NCI-H1417 (cell line): ENCODE results near the gene NFE2L2.
"Not testable (repeated sequence)": the region's sequence is repeated elsewhere in the genome, so short reads cannot be mapped to it uniquely, and the experiment has no call there.

Experiments used
- DNase-seq, 3 experiments: peaks; one replicate each; lab custom pipeline; 2025; lab: John Stamatoyannopoulos, UW

Gene NFE2L2

DNA sequence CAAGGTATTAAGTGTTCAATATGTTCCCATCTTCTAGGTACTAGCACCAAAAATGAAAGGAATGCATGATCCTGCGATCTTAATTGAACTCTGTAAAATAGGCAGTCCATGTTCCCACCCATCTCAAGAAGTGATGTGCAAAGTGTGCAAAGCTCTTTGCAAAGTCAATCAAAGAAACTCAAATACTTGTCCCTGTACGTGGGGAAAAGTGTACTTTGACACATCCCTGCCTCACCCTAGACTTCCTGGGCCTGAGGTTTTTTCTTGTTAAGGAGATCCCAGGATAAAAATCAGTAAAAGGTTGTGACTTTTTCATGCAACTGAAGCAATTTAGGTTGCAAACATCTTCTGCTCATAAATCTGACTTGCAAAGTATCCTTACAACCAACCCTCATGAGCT is 26.6 kb downstream of the NFE2L2 start:
- no peak for DNase-seq

DNA sequence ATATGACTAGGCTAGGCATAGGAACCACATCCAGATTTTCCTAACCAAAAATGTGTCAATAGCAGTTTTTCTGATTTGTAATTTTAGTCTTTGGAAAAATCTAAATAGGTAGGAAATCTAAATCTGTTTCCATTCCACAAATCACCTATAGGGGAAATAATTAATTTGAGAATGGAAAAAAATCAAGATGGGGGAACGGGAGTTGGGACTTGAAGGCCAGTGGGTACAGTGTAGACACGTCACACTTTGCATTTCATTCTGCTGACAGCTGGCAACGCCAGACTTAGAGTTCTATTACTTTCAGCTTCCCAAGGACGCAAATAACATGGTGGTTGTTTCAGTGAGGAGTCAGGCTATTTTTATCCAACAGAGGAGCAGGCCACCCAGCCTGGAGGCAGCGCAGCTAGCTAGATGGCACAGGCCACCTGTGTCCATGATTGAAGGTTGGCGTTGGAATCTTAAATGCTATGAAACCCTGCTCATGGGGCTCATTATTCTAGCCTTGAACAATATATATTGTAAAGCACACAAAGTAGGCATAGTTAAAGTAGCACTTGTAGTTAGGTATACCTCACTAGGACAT is 28.6 kb downstream of the NFE2L2 start:
- DNase-seq = no peak

DNA sequence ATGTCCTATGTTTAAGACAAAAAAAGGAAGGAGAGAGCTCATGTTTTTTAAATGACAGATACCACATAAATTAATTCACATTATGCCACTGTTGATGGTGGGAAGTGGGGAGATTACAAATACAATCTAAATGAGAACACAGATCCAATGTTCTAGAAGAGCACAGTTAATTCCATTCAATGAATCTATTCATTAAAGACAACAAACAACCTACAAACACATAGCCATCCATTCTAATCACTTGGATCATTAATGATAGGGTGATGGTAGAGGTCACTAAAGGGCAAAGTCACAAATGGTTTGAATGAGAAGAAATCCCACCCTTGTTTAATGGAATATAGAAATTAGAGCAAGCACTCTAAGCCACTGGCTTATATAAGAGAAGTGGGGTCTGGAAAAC is 30.3 kb downstream of the NFE2L2 start:
- no peak for DNase-seq

DNA sequence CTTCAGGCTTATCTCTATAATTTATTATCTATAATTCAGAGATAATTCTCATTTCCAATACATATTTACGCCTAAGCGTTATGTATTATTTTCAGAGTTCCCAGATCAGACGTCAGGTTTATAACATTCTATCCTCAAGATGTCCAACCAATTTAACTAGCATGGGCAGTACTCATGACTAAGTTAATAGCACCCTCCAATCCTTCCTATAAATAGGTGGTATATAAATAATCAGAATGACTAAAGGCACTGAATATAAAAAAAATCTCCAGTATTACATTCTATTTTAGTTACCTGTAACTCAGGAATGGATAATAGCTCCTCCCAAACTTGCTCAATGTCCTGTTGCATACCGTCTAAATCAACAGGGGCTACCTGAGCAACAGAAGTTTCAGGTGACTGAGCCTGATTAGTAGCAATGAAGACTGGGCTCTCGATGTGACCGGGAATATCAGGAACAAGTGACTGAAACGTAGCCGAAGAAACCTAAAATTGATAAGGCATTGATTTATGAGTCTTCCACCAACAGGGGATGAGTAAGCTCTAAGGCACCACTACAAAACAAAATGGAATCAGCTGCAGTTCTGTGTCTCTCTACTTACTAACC is 32.3 kb downstream of the NFE2L2 start:
- DNase-seq = no peak

DNA sequence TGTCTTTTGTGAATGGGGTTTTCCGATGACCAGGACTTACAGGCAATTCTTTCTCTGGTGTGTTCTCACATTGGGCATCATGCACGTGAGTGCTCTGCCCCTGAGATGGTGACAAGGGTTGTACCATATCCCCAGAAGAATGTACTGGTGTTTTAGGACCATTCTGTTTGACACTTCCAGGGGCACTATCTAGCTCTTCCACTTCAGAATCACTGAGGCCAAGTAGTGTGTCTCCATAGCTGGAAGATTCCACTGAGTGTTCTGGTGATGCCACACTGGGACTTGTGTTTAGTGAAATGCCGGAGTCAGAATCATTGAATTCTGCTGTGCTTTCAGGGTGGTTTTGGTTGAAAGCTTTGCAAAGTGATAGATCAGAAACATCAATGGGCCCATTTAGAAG is 33.3 kb downstream of the NFE2L2 start:
- no peak for DNase-seq

DNA sequence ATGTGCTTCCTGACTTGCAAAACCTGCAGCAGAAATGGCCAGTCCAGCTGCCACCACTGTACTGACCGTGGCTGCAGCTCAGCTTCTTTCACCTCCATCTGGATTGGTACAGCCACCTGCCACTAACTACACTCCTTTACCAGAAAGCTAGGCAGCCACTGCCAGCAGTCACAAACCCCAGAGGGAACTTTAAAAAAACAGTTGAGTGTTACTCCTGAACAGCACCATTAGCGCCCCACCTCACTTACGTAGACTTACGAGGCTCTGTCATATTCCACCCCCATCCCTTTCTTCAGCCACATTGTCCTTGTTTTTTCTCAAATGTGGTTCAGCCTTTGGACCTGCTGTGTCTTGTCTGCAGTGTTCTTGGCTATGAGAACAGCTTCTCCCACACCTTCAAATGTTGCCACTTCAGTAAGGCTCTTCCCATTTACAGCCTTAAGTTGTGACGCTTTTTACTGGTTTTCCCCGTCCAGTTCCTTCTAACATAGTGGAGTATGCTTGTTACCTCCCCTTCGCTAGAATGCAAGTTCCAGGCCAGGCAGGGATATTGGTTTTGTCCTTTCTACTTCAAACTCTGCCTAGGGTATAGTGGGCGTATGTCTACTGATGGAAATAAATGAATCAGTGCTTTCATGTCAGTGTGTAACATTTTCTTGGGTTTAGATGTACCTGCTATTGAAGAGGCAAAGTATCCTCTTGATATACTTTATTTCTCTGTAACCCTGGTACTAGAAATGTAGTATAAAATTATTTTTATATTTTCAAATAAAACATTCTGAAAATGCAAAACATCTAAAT is 34.9 kb downstream of the NFE2L2 start:
- DNase-seq = peak in 1 of 3 experiments; percentile 17

DNA sequence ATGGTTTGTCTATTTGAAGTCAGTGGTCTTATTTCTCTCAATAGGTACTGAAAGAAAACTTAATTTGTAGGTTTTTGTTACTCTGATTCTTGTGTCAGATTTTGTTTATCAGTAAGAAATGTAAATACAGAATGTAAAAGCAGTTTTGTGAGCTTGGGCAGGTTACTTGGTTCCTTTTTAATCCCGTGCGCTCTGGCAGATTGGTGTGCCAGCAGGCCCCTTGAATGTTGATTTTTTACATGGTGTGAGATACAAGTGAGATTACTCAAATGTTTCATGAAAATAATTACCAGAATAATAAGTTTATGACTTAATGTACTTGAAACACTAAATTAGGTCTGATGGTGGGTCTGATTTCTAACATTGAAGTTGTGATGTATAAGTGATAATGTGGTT is 38.6 kb downstream of the NFE2L2 start:
- no peak for DNase-seq

DNA sequence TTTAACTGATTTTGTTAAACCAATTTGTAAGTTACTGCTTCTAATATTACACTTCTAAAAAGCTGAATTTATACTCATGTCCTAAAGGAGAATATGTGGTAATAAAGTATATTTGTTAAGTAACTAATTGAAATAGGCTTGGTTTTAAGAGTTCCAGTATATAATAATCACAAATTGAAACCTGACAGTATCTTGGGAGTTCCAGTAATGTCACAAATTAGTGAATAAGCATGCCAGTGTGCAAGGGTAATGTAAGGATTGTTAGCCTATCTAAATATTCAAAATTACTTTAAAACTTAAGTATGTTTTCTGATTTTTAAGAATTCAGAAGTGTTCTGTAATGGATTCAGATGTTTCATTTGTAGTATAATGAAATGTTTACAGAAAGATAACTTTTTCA is 41.1 kb downstream of the NFE2L2 start:
- not testable (repeated sequence) for DNase-seq

DNA sequence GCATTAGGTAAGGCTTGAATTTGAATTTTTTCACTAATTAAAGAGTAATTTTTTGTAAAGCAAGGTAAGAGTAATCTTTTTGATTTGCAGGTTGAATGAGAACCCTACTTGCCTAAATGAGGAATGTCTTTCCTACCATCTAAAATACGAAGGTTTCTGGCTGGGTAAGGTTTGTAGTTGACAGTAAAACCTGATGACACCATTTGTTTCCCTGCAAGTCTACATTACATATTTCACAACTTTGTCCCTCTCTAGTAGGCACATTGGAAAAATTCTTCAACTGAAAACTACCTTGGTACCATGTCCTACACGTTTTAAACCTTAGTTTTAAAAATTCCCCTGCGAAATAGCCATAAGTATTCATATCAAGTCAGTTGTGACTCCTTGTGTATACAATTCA is 42.6 kb downstream of the NFE2L2 start:
- DNase-seq = no peak

DNA sequence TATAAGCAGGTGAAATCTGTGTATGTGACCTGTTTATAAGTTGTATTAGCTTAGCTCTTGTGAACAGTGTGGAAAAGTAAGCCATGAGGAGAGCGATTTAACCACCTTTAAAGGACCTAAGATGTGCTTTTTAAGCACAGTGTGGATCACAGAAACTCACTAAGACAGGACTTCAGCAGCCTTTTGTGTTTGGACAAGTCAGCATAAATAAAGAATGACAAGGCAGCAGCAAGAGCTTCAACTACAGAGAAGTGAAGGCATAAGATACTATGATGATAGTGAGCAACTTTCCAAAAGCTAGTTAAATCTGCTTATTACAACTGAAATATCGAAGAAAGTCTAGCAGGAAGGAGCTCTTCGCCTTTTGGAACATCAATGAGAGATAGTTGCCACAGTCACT is 43.0 kb downstream of the NFE2L2 start:
- no peak for DNase-seq

DNA sequence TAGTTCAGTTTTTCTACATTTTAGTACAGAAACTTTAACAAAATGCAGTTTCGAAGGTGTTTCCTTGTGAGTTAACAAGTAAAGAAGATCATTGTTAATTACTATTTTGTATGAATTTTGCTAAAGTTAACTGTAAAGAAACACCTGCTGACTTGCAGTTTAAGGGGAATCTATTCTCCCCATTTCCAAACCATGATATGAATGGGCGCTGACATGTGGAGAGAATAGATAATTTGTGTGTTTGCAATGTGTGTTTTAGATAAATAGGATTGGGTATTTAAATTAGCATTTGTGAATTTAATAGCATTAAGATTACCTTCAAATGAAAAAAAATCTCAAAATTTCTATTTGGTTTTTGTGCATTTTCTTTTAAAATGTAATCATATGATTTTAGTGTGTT is 44.7 kb downstream of the NFE2L2 start:
- not testable (repeated sequence) for DNase-seq

DNA sequence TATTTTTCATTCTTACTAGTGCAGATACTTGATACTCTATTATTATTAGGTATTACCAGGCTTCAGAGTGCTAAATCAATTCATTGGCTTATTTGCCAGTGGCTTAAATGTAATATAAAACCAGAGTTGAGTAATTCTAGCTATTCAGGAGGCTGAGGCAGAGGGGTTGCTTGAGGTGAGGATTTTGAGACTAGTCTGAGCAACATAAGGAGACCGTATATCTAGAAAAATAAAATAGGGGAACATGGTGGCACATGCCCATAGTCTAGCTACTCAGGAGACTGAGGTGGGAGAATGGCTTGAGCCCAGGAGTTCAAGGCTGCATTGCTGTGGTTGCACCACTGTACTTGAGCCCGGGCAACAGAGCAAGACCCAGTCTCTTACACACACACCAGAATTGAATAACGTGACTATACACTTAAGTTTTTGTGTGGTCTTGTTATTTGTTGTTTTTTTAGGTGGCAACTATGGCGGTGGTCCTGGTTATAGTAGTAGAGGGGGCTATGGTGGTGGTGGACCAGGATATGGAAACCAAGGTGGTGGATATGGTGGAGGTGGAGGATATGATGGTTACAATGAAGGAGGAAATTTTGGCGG is 47.2 kb downstream of the NFE2L2 start:
- no peak for DNase-seq

DNA sequence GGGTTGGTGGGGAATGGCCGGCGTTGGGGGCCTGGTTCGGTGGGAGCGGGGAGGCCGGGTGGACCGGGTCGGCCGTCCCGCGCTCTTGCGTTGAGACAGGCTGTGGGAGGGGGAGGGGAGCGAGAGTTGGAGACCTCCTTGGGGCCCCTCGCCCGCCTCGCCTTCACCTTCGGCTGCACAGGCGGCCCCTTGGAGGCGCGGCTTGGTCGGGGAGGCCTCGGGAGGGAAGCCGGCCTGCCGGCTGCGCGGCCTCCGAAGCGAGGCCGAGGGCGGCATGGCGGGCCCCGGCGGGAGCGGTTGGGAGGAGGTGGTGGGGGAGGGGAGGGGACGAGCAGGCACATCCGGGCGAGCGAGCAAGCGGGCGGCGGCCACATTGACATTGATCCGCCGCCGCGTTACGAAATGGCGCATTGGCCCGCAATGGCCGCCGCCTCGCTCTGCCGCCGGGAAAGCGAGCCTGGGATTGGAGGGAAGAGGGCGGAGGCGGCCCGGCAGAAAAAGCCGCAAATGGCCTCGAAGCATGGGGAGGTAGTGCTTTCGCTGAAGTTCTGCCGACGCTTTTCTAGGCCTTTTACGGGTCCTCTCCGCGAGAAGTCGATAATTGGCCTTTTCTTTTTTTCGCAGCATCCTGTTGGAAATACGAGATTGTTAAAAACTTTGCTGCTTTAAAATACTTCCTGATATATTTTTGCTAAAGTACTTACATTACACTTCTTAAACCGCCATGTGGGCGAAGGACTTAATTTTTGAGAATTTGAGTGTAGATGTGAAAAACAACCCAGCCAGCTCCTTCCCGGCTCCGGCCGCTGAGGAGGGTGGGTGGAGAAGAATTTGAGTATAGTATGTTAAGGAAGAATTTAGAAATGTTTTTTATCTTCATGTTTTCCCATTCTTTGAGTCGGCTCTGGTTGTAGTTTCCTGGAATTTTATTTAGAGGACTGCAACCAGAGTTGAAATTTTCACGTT is 51.4 kb downstream of the NFE2L2 start:
- DNase-seq = peak; percentile 73 to 95 (median 93)

DNA sequence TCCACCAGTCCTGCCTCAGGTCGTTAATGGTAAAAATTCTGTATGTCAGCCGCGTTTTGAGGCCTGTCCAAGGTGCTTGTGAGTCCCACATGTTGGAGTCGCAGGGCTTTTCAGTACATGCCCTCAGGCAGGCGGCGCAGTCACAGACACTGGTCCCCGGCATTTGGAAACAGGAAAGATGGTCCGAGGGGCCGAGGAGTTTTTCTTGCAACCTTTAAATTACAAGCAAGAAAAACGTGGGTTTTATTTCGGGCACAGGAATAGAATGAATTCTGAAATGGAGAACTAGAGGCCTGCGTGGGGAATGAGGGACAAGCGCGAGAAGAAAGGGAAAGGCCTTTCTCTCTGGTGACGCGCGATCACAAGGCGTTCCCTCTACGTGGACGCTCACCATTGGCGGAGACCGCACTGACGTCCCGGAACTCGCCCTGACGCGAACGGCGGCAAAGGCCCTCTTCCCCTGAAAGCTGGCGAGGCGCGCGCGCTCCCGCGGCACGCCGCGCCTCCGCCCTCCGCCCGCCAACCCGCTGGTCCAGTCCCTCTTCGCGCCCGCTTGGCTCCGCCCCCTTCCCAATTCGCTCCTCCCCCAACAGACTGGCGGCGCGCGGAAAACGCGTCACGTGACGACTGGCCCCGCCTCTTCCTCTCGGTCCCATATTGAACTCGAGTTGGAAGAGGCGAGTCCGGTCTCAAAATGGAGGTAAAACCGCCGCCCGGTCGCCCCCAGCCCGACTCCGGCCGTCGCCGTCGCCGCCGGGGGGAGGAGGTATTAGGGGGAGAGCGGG is 52.2 kb downstream of the NFE2L2 start, which contains the start of gene HNRNPA3:
Gene HNRNPA3, plus strand, starts transcription at position 689 of the 785 bp plus-strand sequence. Its CDS starts 6 bp downstream, at position 695.
- DNase-seq = peak; percentile 94 to 99 (median 99)

DNA sequence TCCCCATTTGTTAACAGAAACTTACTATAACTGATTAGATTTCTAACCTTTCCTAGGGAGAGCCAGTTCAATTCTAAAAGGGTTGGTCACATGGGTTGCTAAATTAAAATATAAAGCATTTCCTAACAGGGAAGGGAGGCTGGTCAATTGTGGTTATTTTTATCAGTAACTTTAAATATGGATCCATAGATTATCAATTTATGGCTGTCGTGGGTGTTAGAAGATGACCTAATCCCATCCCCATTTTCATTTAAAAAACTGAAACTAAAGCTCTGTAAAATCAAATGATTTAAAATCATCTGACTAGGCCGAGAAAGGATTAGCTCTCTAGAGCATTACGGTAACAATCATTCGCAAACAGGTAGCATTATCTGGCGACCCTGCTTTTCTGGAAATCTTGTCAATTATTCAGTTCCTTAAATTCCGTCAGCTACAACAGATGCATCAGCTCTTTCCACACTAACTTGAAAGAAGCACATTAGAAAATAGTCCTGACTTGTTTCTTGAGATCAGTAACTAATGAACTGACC is 52.9 kb downstream of the NFE2L2 start:
- DNase-seq = peak in 1 of 3 experiments; percentile 67

DNA sequence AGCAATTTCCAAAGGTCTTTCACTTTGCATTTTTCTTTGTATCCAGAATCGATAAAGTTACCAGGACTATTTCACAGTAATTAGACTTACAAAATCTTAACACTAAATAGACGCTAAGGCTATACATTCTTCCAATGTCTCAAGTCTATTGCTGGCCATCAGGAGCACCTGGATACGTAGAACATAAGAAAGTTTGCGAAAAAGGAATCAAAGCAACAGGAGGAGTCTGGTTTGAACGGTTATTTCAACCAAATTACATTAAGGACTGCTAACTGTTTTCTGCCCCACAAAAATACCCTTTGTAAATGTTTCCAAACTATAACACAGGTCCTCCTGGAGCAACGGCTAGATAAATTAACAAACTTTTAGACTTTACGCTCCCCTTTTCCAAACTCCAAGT is 53.4 kb downstream of the NFE2L2 start:
- DNase-seq = peak in 2 of 3 experiments; percentile 30 to 67

DNA sequence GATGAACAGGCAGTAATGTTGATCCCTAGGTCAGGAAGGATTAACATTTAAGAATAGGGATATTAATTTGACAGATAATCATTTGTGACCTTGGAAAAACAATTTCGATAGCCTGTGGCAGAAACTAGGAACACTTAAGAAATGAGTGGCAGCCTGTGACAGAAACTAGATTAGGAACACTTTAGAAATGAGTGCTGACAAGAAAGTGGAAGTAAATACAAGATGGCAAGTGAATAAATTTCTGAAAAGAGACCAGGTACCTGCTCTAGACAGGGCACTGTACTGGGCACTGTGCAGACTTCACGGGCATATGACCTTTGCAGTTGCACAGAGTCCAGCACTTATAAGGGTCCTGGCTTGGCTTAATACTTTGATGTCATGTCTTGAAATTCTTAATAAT is 57.4 kb downstream of the NFE2L2 start:
- DNase-seq = no peak

DNA sequence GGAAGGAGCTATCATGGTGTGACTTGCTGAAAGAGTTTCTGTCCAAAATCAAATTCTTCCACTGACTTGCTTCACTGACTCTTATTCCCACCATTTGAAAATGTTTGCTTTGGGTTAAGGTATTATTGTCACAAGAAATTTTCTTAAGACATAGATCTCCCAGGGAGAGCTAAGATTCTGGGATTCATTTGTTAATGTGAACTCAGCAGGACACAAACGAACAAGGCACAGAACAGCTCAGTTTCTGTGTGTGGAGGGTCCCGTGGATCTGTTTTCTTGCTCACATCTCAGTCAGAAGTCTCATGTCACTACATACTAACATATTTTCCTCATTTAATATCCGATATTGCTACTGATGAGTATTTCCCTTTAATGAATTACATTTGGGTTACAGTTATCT is 60.1 kb downstream of the NFE2L2 start:
- DNase-seq = no peak

DNA sequence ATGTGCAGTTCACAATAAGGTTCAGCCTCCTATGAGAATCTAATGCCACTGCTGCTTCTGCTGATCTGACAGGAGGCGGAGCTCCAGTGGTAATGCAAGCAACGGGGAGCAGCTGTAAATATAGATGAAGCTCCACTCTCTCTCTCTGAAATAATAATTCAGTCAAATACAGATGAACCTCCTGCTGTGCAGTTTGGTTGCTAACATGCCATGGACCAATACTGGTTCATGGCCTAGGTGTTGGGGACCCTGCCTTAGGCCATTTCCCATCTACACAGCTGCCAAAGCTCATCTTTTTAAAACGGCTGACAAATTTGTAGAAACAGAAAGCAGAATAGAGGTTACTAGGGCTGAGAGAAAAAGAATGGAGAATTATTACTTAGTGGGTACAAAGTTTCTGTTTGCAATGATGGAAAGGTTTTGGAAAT is 62.6 kb downstream of the NFE2L2 start:
- peak in 2 of 3 experiments; percentile 50 to 79 for DNase-seq

DNA sequence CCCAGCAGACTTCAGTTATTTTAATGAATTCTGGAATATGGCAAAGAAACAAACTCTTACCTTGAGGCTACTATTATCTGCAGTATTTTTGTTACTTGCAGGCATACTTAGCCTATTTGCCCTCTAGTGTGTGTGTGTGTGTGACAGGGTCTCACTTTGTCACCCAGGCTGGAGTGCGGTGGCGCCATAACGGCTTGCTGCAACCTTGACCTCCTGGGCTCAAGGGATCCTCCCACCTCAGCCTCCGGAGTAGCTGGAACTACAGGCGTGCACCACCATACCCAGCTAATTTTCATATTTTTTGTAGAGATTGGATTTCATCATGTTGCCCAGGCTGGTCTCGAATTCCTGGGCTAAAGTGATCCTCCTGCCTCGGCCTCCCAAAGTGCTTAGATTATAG is 64.1 kb downstream of the NFE2L2 start:
- not testable (repeated sequence) for DNase-seq
